Transverse colon (tissue), 4 donors: Measurements from ENCODE around the gene HSD3B1. TPM values are rescaled to one million over a fixed set of nuclear protein-coding genes. Genes with fewer than 3 reads are reported as not detected.

Experiments used
- DNase-seq: peaks from one replicate; pipeline ENCODE4 v3.0.0-alpha.2; 2019
- H3K27ac ChIP-seq, 4 donors: fragments of 200-600 bp; sonication (generic); 2 replicates each; pipeline ENCODE4 v1.5.1; 2016 to 2018; ENCODE audit warnings: inconsistent platforms in 4 of 4
- H3K27me3 ChIP-seq: fragments of 200-600 bp; sonication (generic); 2 replicates; pipeline ENCODE4 v1.5.1; 2017; ENCODE audit warnings: inconsistent platforms
- H3K36me3 ChIP-seq, 4 donors: fragments of 200-600 bp; sonication (generic); 2 replicates each; pipeline ENCODE4 v1.5.1; 2017 to 2019; ENCODE audit warnings: inconsistent platforms in 4 of 4
- H3K4me1 ChIP-seq, 4 donors: fragments of 200-600 bp; sonication (generic); 2 replicates each; pipeline ENCODE4 v1.5.1; 2017 to 2020; ENCODE audit warnings: inconsistent platforms in 4 of 4
- H3K4me3 ChIP-seq, 4 donors: fragments of 200-600 bp; sonication (generic); 1 replicate in 1 of 4; 2 replicates in 3 of 4; pipeline versions ENCODE4 v1.5.1 to v1.6.1; 2017 to 2019; ENCODE audit warnings: inconsistent platforms in 4 of 4
- H3K9me3 ChIP-seq, 2 donors: fragments of 200-600 bp; sonication (generic); 2 replicates each; pipeline ENCODE4 v1.5.1; 2017 to 2019; ENCODE audit warnings: inconsistent platforms in 2 of 2
- EP300 ChIP-seq: sonication (generic); formaldehyde crosslinking; IDR thresholded peaks from one replicate; pipeline ENCODE4 v1.6.1; 2017; ENCODE audit warnings: antibody characterized with exemption, low read depth
- POLR2A ChIP-seq: fragments of 450-650 bp; IDR thresholded peaks from one replicate; pipeline ENCODE4 v1.6.1; 2016; ENCODE audit warnings: antibody characterized with exemption, mild to moderate bottlenecking, moderate library complexity
- POLR2AphosphoS5 ChIP-seq, 3 donors: sonication (generic); formaldehyde crosslinking; IDR thresholded peaks; one replicate each; pipeline ENCODE4 v1.6.1; 2016; ENCODE audit warnings: antibody characterized with exemption in 3 of 3
- WGBS, 2 donors: methylation state at CpG; one replicate each; pipeline ENCODE4 v1.1.5; 2018; ENCODE audit warnings: low coverage in 1 of 2; 5-methylcytosine and 5-hydroxymethylcytosine counted together
- in situ Hi-C, 4 donors: fragments of 200-750 bp; cut with MboI; loops; one replicate each; pipeline versions ENCODE4 v1.15.0 to v1.15.1; 2017; ENCODE audit warnings: low sequenced_read_pairs in 3 of 4, low pct_ligation_motif_present in 1 of 4, low pct_unique_long_range_greater_than_20kb in 1 of 4
- intact Hi-C: fragments of 100-400 bp; cut with DNase I; formaldehyde crosslinking; loops from one replicate; pipeline ENCODE4 v1.15.1; 2023; ENCODE audit warnings: low total_unique reads
- total RNA-seq, 4 donors: library from RNA; depleted of rRNA; stranded (reverse); fragments of >200 nt; gene quantifications; one replicate each; pipeline ENCODE4 v1.1.0, GENCODE V29; 2016
- TF ChIP-seq, protein P1 (sequence below), 5 experiments: fragments of 200-600 bp in 3 of 5; fragments of 450-650 bp in 2 of 5; sonication (generic) in 3 of 5; IDR thresholded peaks; 1 replicate in 2 of 5; 2 replicates in 3 of 5; pipeline ENCODE4 v1.5.1; 2016 to 2017; ENCODE audit warnings: antibody characterized with exemption in 5 of 5, inconsistent platforms in 3 of 5, mild to moderate bottlenecking in 2 of 5, moderate library complexity in 1 of 5

The HSD3B1 gene
- 1 to 10 TPM in 1 of 4 donors, under 1 TPM in 1, not detected in 2; 0.32 to 1.5 TPM for total RNA-seq

DNA sequence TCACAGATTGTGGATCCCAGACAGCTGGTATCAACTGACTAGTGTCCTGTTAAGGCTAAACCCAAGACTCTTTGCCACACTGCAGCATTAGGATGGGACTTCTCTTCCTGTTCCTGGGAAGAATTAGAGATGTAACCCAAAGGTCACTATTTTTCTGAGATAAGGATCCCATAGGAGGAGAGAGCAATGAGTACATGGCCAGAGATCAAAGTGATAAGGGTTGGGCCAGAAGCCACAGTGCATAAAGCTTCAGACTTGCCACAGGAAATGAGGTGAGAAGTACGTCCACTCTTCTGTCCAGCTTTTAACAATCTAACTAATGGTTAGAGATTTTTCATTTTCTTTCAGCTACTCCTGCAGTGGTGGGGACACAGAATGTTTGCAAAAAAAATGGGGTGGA lies at the start of gene HSD3B1:
HSD3B1 (plus strand) TSS at position 270 of the 400 bp plus-strand sequence. CDS start 267 bp downstream, outside the sequence.
- no peak for TF ChIP-seq EP300
- TF ChIP-seq POLR2A: no peak
- TF ChIP-seq, protein P1, sequence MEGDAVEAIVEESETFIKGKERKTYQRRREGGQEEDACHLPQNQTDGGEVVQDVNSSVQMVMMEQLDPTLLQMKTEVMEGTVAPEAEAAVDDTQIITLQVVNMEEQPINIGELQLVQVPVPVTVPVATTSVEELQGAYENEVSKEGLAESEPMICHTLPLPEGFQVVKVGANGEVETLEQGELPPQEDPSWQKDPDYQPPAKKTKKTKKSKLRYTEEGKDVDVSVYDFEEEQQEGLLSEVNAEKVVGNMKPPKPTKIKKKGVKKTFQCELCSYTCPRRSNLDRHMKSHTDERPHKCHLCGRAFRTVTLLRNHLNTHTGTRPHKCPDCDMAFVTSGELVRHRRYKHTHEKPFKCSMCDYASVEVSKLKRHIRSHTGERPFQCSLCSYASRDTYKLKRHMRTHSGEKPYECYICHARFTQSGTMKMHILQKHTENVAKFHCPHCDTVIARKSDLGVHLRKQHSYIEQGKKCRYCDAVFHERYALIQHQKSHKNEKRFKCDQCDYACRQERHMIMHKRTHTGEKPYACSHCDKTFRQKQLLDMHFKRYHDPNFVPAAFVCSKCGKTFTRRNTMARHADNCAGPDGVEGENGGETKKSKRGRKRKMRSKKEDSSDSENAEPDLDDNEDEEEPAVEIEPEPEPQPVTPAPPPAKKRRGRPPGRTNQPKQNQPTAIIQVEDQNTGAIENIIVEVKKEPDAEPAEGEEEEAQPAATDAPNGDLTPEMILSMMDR (IDR thresholded peaks at IDR 0.05): no peak
- TF ChIP-seq POLR2AphosphoS5 (IDR thresholded peaks at IDR 0.05): no peak
- in situ Hi-C loops: no loop called here
- WGBS, 2 donors: 33 to 38% methylated on average over 1 of the region's 1 CpG

GRCh38 chr1:119462964-119463363 lies 44.0 kb upstream of the HSD3B1 start:
- intact Hi-C loops (no loop called here), in situ Hi-C loops (no loop called here)
- peaks cover 0 to 9% (median 0%) of the 10 kb centered on the region in 4 donors for H3K4me1 ChIP-seq
- no peak overlapping the region for H3K4me3 ChIP-seq
- WGBS, 2 donors: 88 to 94% methylated on average over 1 to 2 of the region's 2 CpGs
- DNase-seq: no peak
- no peak overlapping the region for H3K27ac ChIP-seq
- no peaks in the 10 kb centered on the region for H3K27me3 ChIP-seq
- no peak for TF ChIP-seq POLR2A
- TF ChIP-seq, protein P1 (IDR thresholded peaks at IDR 0.05): no peak
- no peak for TF ChIP-seq POLR2AphosphoS5 (IDR thresholded peaks at IDR 0.05)
- no peak for TF ChIP-seq EP300
- H3K36me3 ChIP-seq: no peaks in the 10 kb centered on the region
- H3K9me3 ChIP-seq: no peaks in the 10 kb centered on the region

More for the DNA sequence above, at the start of gene HSD3B1:
- intact Hi-C loops: no loop called here
- no peak for DNase-seq
- H3K27me3 ChIP-seq: no peaks in the 10 kb centered on the region
- no peak within 1 kb of the TSS for H3K27ac ChIP-seq
- no peaks in the 10 kb centered on the region for H3K4me1 ChIP-seq
- no peaks in the 10 kb centered on the region for H3K36me3 ChIP-seq
- H3K9me3 ChIP-seq: no peaks in the 10 kb centered on the region
- H3K4me3 ChIP-seq: no peak within 1 kb of the TSS

DNA sequence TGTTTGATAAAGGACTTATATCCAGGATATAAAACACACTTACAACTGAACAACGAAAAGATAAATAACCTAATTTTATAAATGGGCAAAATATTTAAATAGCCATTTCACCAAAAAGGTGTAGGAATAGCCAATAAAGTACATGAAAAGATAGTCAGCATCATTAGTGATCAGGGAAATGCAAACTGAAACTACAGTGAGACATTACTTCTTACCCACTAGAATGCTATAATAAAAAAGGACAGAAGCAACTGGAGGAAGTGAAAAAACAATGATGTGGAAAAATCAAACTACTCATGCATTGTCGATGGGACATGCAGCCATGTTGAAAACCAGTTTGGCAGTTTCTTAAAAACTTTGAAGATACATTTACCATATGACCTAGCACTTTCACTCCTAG lies 43.4 kb upstream of the HSD3B1 start:
- H3K4me1 ChIP-seq: peaks cover 0 to 14% (median 0%) of the 10 kb centered on the region in 4 donors
- in situ Hi-C loops (no loop called here), intact Hi-C loops (no loop called here)
- H3K27ac ChIP-seq: no peak overlapping the region
- DNase-seq: no peak
- no peak overlapping the region for H3K4me3 ChIP-seq
- no peaks in the 10 kb centered on the region for H3K36me3 ChIP-seq
- TF ChIP-seq EP300: no peak
- no peak for TF ChIP-seq POLR2AphosphoS5 (IDR thresholded peaks at IDR 0.05)
- TF ChIP-seq POLR2A: no peak
- TF ChIP-seq, protein P1 (IDR thresholded peaks at IDR 0.05): no peak
- 67 to 72% methylated on average over 2 of the region's 2 CpGs for whole genome bisulfite sequencing, 2 donors
- H3K27me3 ChIP-seq: no peaks in the 10 kb centered on the region
- no peaks in the 10 kb centered on the region for H3K9me3 ChIP-seq

GRCh38 chr1:119466445-119466844 lies 40.6 kb upstream of the HSD3B1 start:
- DNase-seq: no peak
- TF ChIP-seq POLR2A (no peak), POLR2AphosphoS5 (IDR thresholded peaks at IDR 0.05) (no peak), EP300 (no peak)
- TF ChIP-seq, protein P1 (IDR thresholded peaks at IDR 0.05): no peak
- intact Hi-C loops: no loop called here
- no peak overlapping the region for H3K27ac ChIP-seq
- H3K27me3 ChIP-seq: no peaks in the 10 kb centered on the region
- H3K9me3 ChIP-seq: no peaks in the 10 kb centered on the region
- in situ Hi-C loops: no loop called here
- H3K36me3 ChIP-seq: no peaks in the 10 kb centered on the region
- H3K4me3 ChIP-seq: no peak overlapping the region
- H3K4me1 ChIP-seq: peaks cover 0 to 15% (median 0%) of the 10 kb centered on the region in 4 donors
- 55 to 59% methylated on average over 2 of the region's 2 CpGs for WGBS, 2 donors
